CD4-positive, alpha-beta T cell (primary cell): Measurements from ENCODE around the gene RHOC. TPM values are rescaled to one million over a fixed set of nuclear protein-coding genes. Genes with fewer than 3 reads are reported as not detected.

Experiments
- ATAC-seq: fragments of 200-7000 bp; cut with Tn5 transposase; one replicate; pipeline ENCODE4 v1.10.0; 2022; ENCODE audit warnings: mild to moderate bottlenecking; ENCODE audit not compliant: poor library complexity
- CTCF ChIA-PET: fragments of 350-600 bp; sonication (Branson Sonifier 250); formaldehyde crosslinking; loops from one replicate; lab custom pipeline; 2021; ENCODE audit warnings: antibody characterized with exemption, inconsistent platforms; lab: Charles Lee
- POLR2A ChIA-PET: fragments of 350-600 bp; sonication (Branson Sonifier 250); formaldehyde crosslinking; loops from one replicate; lab custom pipeline; 2021; ENCODE audit warnings: antibody characterized with exemption, inconsistent platforms; lab: Charles Lee
- DNase-seq, 14 experiments: peaks; one replicate each; pipeline ENCODE4 v3.0.0-alpha.2; 2013 to 2020; ENCODE audit warnings: mixed read lengths in 2 of 14
- H3K27ac ChIP-seq, 2 donors: one replicate each; pipeline versions ENCODE4 v1.5.1 to v1.7.0; 2013; ENCODE audit warnings: low read length in 2 of 2, low read depth in 1 of 2, mild to moderate bottlenecking in 1 of 2
- H3K27me3 ChIP-seq, 2 experiments: 1 replicate in 1 of 2; 2 replicates in 1 of 2; pipeline versions ENCODE4 v1.6.1 to v1.7.0; 2013; ENCODE audit warnings: low read length in 2 of 2, control low read depth in 1 of 2, mild to moderate bottlenecking in 1 of 2, moderate library complexity in 1 of 2; ENCODE audit not compliant: insufficient read depth in 2 of 2, control insufficient read depth in 1 of 2
- H3K36me3 ChIP-seq: one replicate; pipeline ENCODE4 v1.6.1; 2013; ENCODE audit warnings: low read length, control low read depth; ENCODE audit not compliant: insufficient read depth
- H3K4me1 ChIP-seq: one replicate; pipeline ENCODE4 v1.6.1; 2013; ENCODE audit warnings: low read length, control low read depth; ENCODE audit not compliant: insufficient read depth
- H3K4me3 ChIP-seq: one replicate; pipeline ENCODE4 v1.5.1; 2013; ENCODE audit warnings: mild to moderate bottlenecking, low read length, moderate library complexity
- H3K9me3 ChIP-seq, 2 experiments: 1 replicate in 1 of 2; 2 replicates in 1 of 2; pipeline versions ENCODE4 v1.6.1 to v1.7.0; 2013; ENCODE audit warnings: low read length in 2 of 2, mild to moderate bottlenecking in 2 of 2, control low read depth in 1 of 2, moderate library complexity in 1 of 2; ENCODE audit not compliant: control insufficient read depth in 1 of 2, insufficient read depth in 1 of 2
- H3K27ac Mint-ChIP-seq: one replicate; pipeline ENCODE4 v1.8.0; 2020; ENCODE audit warnings: mixed read lengths
- H3K27me3 Mint-ChIP-seq: one replicate; pipeline ENCODE4 v1.8.0; 2021; ENCODE audit warnings: mixed read lengths
- H3K36me3 Mint-ChIP-seq: one replicate; pipeline ENCODE4 v1.8.0; 2021; ENCODE audit warnings: low read depth, mixed read lengths
- H3K4me1 Mint-ChIP-seq: one replicate; pipeline ENCODE4 v1.8.0; 2021; ENCODE audit warnings: low read depth, mixed read lengths
- H3K4me3 Mint-ChIP-seq: one replicate; pipeline ENCODE4 v1.8.0; 2020; ENCODE audit warnings: mild to moderate bottlenecking, mixed read lengths
- H3K9me3 Mint-ChIP-seq: one replicate; pipeline ENCODE4 v1.8.0; 2020; ENCODE audit warnings: mixed read lengths
- CTCF ChIP-seq: fragments of 200-600 bp; IDR thresholded peaks from one replicate; pipeline ENCODE4 v1.8.0; 2022; ENCODE audit warnings: antibody characterized with exemption, mild to moderate bottlenecking
- intact Hi-C, 2 experiments: fragments of 100-400 bp; cut with DNase I in 1 of 2; cut with micrococcal nuclease in 1 of 2; formaldehyde crosslinking; loops; one replicate each; pipeline versions ENCODE4 v1.15.1 to v1.9.0; 2023 to 2025; cut with DNase I, micrococcal nuclease
- total RNA-seq, 174 experiments: library from RNA in 2 of 174; stranded (reverse) in 2 of 174; gene quantifications; one replicate each; pipeline ENCODE4 v1.2.3 and lab custom pipeline; 2021 to 2026

Gene RHOC
- total RNA-seq, 2 experiments from 2014 or later: 11.9 to 12.7 TPM

- H3K36me3 ChIP-seq: no peaks in the 10 kb centered on the region
- no peaks in the 10 kb centered on the region for H3K36me3 Mint-ChIP-seq
- no peaks in the 10 kb centered on the region for H3K9me3 Mint-ChIP-seq
- no peak for TF ChIP-seq CTCF
- ATAC-seq: no peak
- DNase-seq: no peak
- ChIA-PET POLR2A (no interaction called here), CTCF (interaction anchor here (1.4 kb wide), 1 partner anchor 352 kb away, joined by 3 read pairs; the partner anchor contains the start of gene LRIG2)
- no peaks in the 10 kb centered on the region for H3K9me3 ChIP-seq
- peaks cover 29% of the 10 kb centered on the region for H3K4me1 Mint-ChIP-seq
- peaks cover 5 to 15% of the 10 kb centered on the region in 2 experiments for H3K27me3 ChIP-seq
- intact Hi-C loops: no loop called here
- H3K4me3 ChIP-seq: no peak overlapping the region
- no peak overlapping the region for H3K27ac Mint-ChIP-seq
- no peak overlapping the region for H3K4me3 Mint-ChIP-seq
- H3K27me3 Mint-ChIP-seq: peaks cover 30% of the 10 kb centered on the region
- peaks cover 32% of the 10 kb centered on the region for H3K4me1 ChIP-seq
- H3K27ac ChIP-seq: no peak overlapping the region
Measured at GRCh38 chr1:112720800-112721199, 13.9 kb upstream of the RHOC start.

- DNase-seq (no peak), ATAC-seq (no peak)
- H3K9me3 ChIP-seq: no peaks in the 10 kb centered on the region
- Mint-ChIP-seq H3K27ac (no peak overlapping the region), H3K36me3 (no peaks in the 10 kb centered on the region), H3K9me3 (no peaks in the 10 kb centered on the region), H3K4me3 (no peak overlapping the region), H3K4me1 (peaks cover 35% of the 10 kb centered on the region), H3K27me3 (peaks cover 30% of the 10 kb centered on the region)
- intact Hi-C loops: loop anchor here (5.0 to 10.0 kb wide), 6 partner anchors 102 to 1095 kb away; partner anchors contain the start of genes CAPZA1 (in 1 of the 2), RSBN1 (in 1 of the 2), SLC16A1 (in 1 of the 2) and ST7L (in 1 of the 2)
- CTCF ChIA-PET: interaction anchor here (2.3 kb wide), 1 partner anchor 85 kb away, joined by 9 read pairs; no protein-coding TSS in a partner anchor
- H3K27ac ChIP-seq: no peak overlapping the region
- POLR2A ChIA-PET: interaction anchor here (0.8 kb wide), 1 partner anchor 52 kb away, joined by 3 read pairs; no protein-coding TSS in a partner anchor
- H3K36me3 ChIP-seq: no peaks in the 10 kb centered on the region
- peaks cover 5 to 15% of the 10 kb centered on the region in 2 experiments for H3K27me3 ChIP-seq
- peaks cover 39% of the 10 kb centered on the region for H3K4me1 ChIP-seq
- no peak overlapping the region for H3K4me3 ChIP-seq
- no peak for TF ChIP-seq CTCF
Measured at GRCh38 chr1:112719706-112720105, 12.8 kb upstream of the RHOC start.

GRCh38 chr1:112718691-112719418 is 11.9 kb upstream of the RHOC start:
- intact Hi-C loops: loop anchor here (5.0 to 10.0 kb wide), 6 partner anchors 102 to 1096 kb away; partner anchors contain the start of genes CAPZA1 (in 1 of the 2), RSBN1 (in 1 of the 2), SLC16A1 (in 1 of the 2) and ST7L (in 1 of the 2)
- H3K27me3 Mint-ChIP-seq: peaks cover 32% of the 10 kb centered on the region
- H3K36me3 ChIP-seq: no peaks in the 10 kb centered on the region
- H3K4me1 ChIP-seq: peaks cover 48% of the 10 kb centered on the region
- H3K27me3 ChIP-seq: peaks cover 13 to 22% of the 10 kb centered on the region in 2 experiments
- no peaks in the 10 kb centered on the region for H3K36me3 Mint-ChIP-seq
- H3K4me3 ChIP-seq: no peak overlapping the region
- H3K9me3 Mint-ChIP-seq: no peaks in the 10 kb centered on the region
- peak; percentile 94 for TF ChIP-seq CTCF
- peak; percentile 24 for ATAC-seq
- DNase-seq: peak; percentile 53 to 86 (median 70)
- ChIA-PET CTCF (interaction anchor here (1.0 to 2.3 kb wide), 3 partner anchors 10 to 86 kb away, joined by 4 to 9 read pairs (median 5); partner anchors contain the start of gene RHOC), POLR2A (interaction anchor here (0.6 to 0.8 kb wide), 2 partner anchors 51 to 1065 kb away, joined by 3 to 4 read pairs; no protein-coding TSS in a partner anchor)
- H3K4me3 Mint-ChIP-seq: peak overlapping the region; percentile 79
- peaks cover 0 to 5% of the 10 kb centered on the region in 2 experiments for H3K9me3 ChIP-seq
- H3K4me1 Mint-ChIP-seq: peaks cover 39% of the 10 kb centered on the region
- H3K27ac ChIP-seq: no peak overlapping the region
- no peak overlapping the region for H3K27ac Mint-ChIP-seq
